PFSK-1 (cell line): ENCODE data around the gene MEG3.

Source experiments
- FOXP2 ChIP-seq: optimal IDR thresholded peaks from 2 replicates; pipeline ENCODE3; 2011; ENCODE audit warnings: borderline replicate concordance, control low read depth, inconsistent platforms; ENCODE audit not compliant: insufficient read depth; ENCODE audit errors: extremely low read length, extremely low read depth
- TAF1 ChIP-seq: IDR thresholded peaks from 2 replicates; pipeline ENCODE4 v1.6.1; 2012; ENCODE audit warnings: low read length, control low read depth, borderline replicate concordance; ENCODE audit not compliant: insufficient read depth

DNA sequence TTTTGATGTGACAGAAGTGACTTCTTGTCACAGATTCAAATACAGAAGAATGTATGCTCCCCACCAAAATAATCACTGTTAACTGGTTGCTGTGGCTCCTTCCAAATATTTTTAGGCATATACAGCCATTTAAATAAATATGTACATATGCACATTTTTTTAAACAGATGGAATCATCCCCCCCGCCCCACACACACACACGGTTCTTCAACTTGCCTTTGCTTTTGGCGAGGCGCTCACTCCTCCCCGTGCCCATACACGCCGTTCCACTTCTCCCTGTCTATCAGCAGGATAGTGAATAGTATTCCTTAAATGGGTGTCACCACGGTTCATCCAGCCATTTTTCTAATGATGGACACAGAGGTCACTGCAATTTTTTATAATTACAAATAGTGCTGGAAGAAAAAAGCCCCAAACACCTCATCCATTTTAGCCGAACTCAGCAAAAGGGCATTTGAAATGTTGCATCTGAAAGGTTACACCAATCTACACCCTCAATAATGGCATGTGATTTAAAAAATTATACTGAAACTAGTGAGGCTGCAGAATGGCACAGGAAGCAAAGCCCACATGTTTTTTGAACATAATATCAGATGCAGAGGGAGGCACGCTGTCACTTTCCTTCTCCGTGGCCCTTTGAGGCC lies 39.2 kb upstream of the MEG3 start:
- no peak for TF ChIP-seq TAF1
- no peak for TF ChIP-seq FOXP2
